Stimulated activated CD8-positive, alpha-beta memory T cell treated with anti-CD3 and anti-CD28 coated beads, Interleukin-12 subunit alpha, Interleukin-12 subunit beta, amount 100 ng/mL, for 4 hours (primary cell): ENCODE data around the gene SERTM1.

Experiments used
- DNase-seq: peaks from one replicate; pipeline ENCODE4 v3.0.0-alpha.2; 2020; ENCODE audit warnings: low read depth

SERTM1 gene

GRCh38 chr13:36710396-36710795 lies 36.6 kb downstream of the SERTM1 start:
- DNase-seq, result no peak

GRCh38 chr13:36712290-36712689 lies 38.5 kb downstream of the SERTM1 start:
- DNase-seq, result no peak

- DNase-seq, result no peak
These were observed 39.0 kb downstream of the SERTM1 start for GRCh38 chr13:36712770-36713169.

GRCh38 chr13:36713887-36714286 lies 40.1 kb downstream of the SERTM1 start:
- no peak for DNase-seq

- DNase-seq, result no peak
These were observed 42.0 kb downstream of the SERTM1 start for GRCh38 chr13:36715841-36716240.

- no peak for DNase-seq
These were observed 43.2 kb downstream of the SERTM1 start for GRCh38 chr13:36717017-36717416.

- DNase-seq, result no peak
These were observed 44.2 kb downstream of the SERTM1 start for GRCh38 chr13:36717966-36718545.

- DNase-seq, result no peak
These were observed 44.9 kb downstream of the SERTM1 start for GRCh38 chr13:36718686-36719085.

GRCh38 chr13:36724141-36724540 lies 50.3 kb downstream of the SERTM1 start:
- no peak for DNase-seq

GRCh38 chr13:36725936-36726335 lies 52.1 kb downstream of the SERTM1 start:
- DNase-seq, result no peak

- DNase-seq, result no peak
These were observed 54.2 kb downstream of the SERTM1 start for GRCh38 chr13:36728006-36728405.

GRCh38 chr13:36736119-36736726 lies 62.4 kb downstream of the SERTM1 start:
- DNase-seq, result no peak

GRCh38 chr13:36737524-36738083 lies 63.8 kb downstream of the SERTM1 start:
- DNase-seq, result no peak

GRCh38 chr13:36745436-36745835 lies 71.6 kb downstream of the SERTM1 start:
- DNase-seq, result no peak

- no peak for DNase-seq
These were observed 72.2 kb downstream of the SERTM1 start for GRCh38 chr13:36746051-36746450.
